Neural cell (in vitro differentiated cells): ENCODE results near the gene TIGD6. TPM values are rescaled to one million over a fixed set of nuclear protein-coding genes. Genes with fewer than 3 reads are reported as not detected.

Experiments used
- H2AFZ ChIP-seq: fragments of 200-600, 300-800 bp; sonication (generic), shearing (Covaris generic); 2 replicates; pipeline ENCODE4 v1.6.0; 2014; ENCODE audit warnings: low read depth, mild to moderate bottlenecking, antibody characterized with exemption, low read length, moderate library complexity
- H3F3A ChIP-seq: fragments of 200-600 bp; shearing (Covaris generic); 2 replicates; pipeline ENCODE4 v1.6.1; 2016; ENCODE audit warnings: mild to moderate bottlenecking, moderate library complexity, mixed read lengths, antibody characterized with exemption, low read length; ENCODE audit not compliant: insufficient read depth, poor library complexity, severe bottlenecking
- H3K27ac ChIP-seq: fragments of 200-600, 300-800 bp; sonication (generic), shearing (Covaris generic); 2 replicates; pipeline ENCODE4 v1.5.1; 2014; ENCODE audit warnings: mild to moderate bottlenecking, low read length, moderate library complexity
- H3K27me3 ChIP-seq: fragments of 300-800, 200-600 bp; sonication (generic), shearing (Covaris generic); 2 replicates; pipeline ENCODE4 v1.6.0; 2014; ENCODE audit warnings: mild to moderate bottlenecking, low read depth, low read length, moderate library complexity; ENCODE audit not compliant: insufficient read depth
- H3K36me3 ChIP-seq: fragments of 300-800, 200-600 bp; sonication (generic), shearing (Covaris generic); 2 replicates; pipeline ENCODE4 v1.5.1; 2014; ENCODE audit warnings: mild to moderate bottlenecking, antibody characterized with exemption, low read length, moderate library complexity; ENCODE audit not compliant: insufficient read depth
- H3K4me2 ChIP-seq: fragments of 300-800, 200-600 bp; sonication (generic), shearing (Covaris generic); 2 replicates; pipeline ENCODE4 v1.6.0; 2014; ENCODE audit warnings: mild to moderate bottlenecking, low read length
- H3K4me3 ChIP-seq: fragments of 300-800, 200-600 bp; sonication (generic), shearing (Covaris generic); 2 replicates; pipeline ENCODE4 v1.5.1; 2014; ENCODE audit warnings: mild to moderate bottlenecking, low read length, moderate library complexity
- H3K79me2 ChIP-seq: fragments of 200-600 bp; shearing (Covaris generic); replicated peaks from 2 replicates; pipeline ENCODE4 v1.6.0; 2014; ENCODE audit warnings: mild to moderate bottlenecking, low read length, moderate library complexity; ENCODE audit not compliant: insufficient read depth
- H3K9ac ChIP-seq: fragments of 300-800, 200-600 bp; sonication (generic), shearing (Covaris generic); 2 replicates; pipeline ENCODE4 v1.6.1; 2016; ENCODE audit warnings: mild to moderate bottlenecking, low read length, mixed read lengths
- H3K9me2 ChIP-seq: fragments of 200-600 bp; shearing (Covaris generic); 2 replicates; pipeline ENCODE4 v1.6.1; 2016; ENCODE audit warnings: mild to moderate bottlenecking, low read length, mixed read lengths; ENCODE audit not compliant: insufficient read depth
- H3K9me3 ChIP-seq: fragments of 200-600, 300-800 bp; sonication (generic), shearing (Covaris generic); 2 replicates; pipeline ENCODE4 v1.6.1; 2016; ENCODE audit warnings: mild to moderate bottlenecking, mixed run types, low read length, moderate library complexity, mixed read lengths
- H4K20me1 ChIP-seq: fragments of 200-600 bp; shearing (Covaris generic); 2 replicates; pipeline ENCODE4 v1.6.1; 2016; ENCODE audit warnings: mild to moderate bottlenecking, mixed run types; ENCODE audit not compliant: insufficient read depth
- CTCF ChIP-seq: fragments of 450-650 bp; IDR thresholded peaks from 2 replicates; pipeline ENCODE4 v1.5.1; 2014; ENCODE audit warnings: antibody characterized with exemption, mild to moderate bottlenecking, moderate library complexity; ENCODE audit not compliant: poor library complexity, severe bottlenecking
- EP300 ChIP-seq: fragments of 450-650 bp; conservative IDR thresholded peaks from 2 replicates; pipeline ENCODE4 v1.6.1; 2014; ENCODE audit warnings: antibody characterized with exemption, mild to moderate bottlenecking, moderate library complexity; ENCODE audit not compliant: poor library complexity, severe bottlenecking
- EZH2 ChIP-seq: fragments of 200-600, 300-800 bp; shearing (Covaris generic), sonication (generic); IDR thresholded peaks from 2 replicates; pipeline ENCODE4 v1.6.1; 2014; ENCODE audit warnings: antibody characterized with exemption, low read length, borderline replicate concordance, mild to moderate bottlenecking; ENCODE audit not compliant: insufficient read depth, poor library complexity, severe bottlenecking
- MXI1 ChIP-seq: fragments of 450-650 bp; conservative IDR thresholded peaks from 2 replicates; pipeline ENCODE4 v1.6.1; 2014; ENCODE audit warnings: antibody characterized with exemption, mild to moderate bottlenecking; ENCODE audit not compliant: poor library complexity, severe bottlenecking
- POLR2AphosphoS5 ChIP-seq: IDR thresholded peaks from 2 replicates; pipeline ENCODE4 v1.6.1; 2012
- RAD21 ChIP-seq: fragments of 450-650 bp; conservative IDR thresholded peaks from 2 replicates; pipeline ENCODE4 v1.6.1; 2014; ENCODE audit warnings: antibody characterized with exemption, mild to moderate bottlenecking, moderate library complexity
- TAF1 ChIP-seq: IDR thresholded peaks from 2 replicates; pipeline ENCODE4 v1.6.1; 2012; ENCODE audit warnings: low read depth
- polyA plus RNA-seq: library from polyadenylated mRNA; depleted of rRNA; stranded (reverse); fragments of >200 nt; gene quantifications from 2 replicates; pipeline ENCODE4 v1.2.3, GENCODE V29; 2014

TIGD6 gene
- polyA plus RNA-seq, 1 donor from 2014 or later = 6.5 TPM

GRCh38 chr5:150014456-150014855, 14.0 kb upstream of the TIGD6 start:
- Histone ChIP-seq H3K9ac (no peak overlapping the region), H3K36me3 (peaks cover 36% of the 10 kb centered on the region), H3K4me3 (no peak overlapping the region), H3K27ac (no peak overlapping the region), H3K9me3 (peaks cover 11% of the 10 kb centered on the region), H3F3A (no peaks in the 10 kb centered on the region), H3K9me2 (no peaks in the 10 kb centered on the region), H4K20me1 (no peaks in the 10 kb centered on the region), H3K79me2 (peaks cover 4% of the 10 kb centered on the region), H3K27me3 (no peaks in the 10 kb centered on the region), H2AFZ (no peak overlapping the region), H3K4me2 (no peak overlapping the region)
- no peak for TF ChIP-seq TAF1
- TF ChIP-seq POLR2AphosphoS5 = no peak
- no peak for TF ChIP-seq RAD21
- no peak for TF ChIP-seq CTCF
- no peak for TF ChIP-seq EP300

DNA sequence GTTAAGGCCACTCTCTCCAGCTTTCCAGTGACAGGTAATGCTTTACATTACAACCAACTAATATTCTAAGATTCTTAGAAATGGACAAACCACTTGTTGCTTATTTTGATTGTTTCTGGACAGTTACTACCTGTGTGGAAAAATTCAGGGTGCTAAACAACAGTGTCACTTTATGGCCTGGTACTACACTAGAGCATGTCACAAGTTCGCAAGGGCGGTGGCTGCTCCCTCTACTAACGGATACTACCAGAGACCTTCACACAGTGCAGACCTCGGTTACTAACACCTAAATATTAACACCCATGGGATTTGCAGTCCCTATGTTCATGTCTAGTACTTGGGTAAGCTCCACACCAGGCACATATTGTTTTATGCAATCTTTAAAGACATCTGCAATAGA, 13.5 kb upstream of the TIGD6 start:
- H4K20me1 ChIP-seq = no peaks in the 10 kb centered on the region
- no peaks in the 10 kb centered on the region for H3F3A ChIP-seq
- TF ChIP-seq MXI1 (no peak), EP300 (no peak)
- H3K9me3 ChIP-seq = peaks cover 11% of the 10 kb centered on the region
- H3K9ac ChIP-seq = no peak overlapping the region
- no peaks in the 10 kb centered on the region for H3K9me2 ChIP-seq
- H3K4me2 ChIP-seq = no peak overlapping the region
- H3K27me3 ChIP-seq = no peaks in the 10 kb centered on the region
- H3K4me3 ChIP-seq = no peak overlapping the region
- peaks cover 38% of the 10 kb centered on the region for H3K36me3 ChIP-seq
- no peak overlapping the region for H3K27ac ChIP-seq
- no peak overlapping the region for H2AFZ ChIP-seq
- H3K79me2 ChIP-seq = peaks cover 4% of the 10 kb centered on the region

DNA sequence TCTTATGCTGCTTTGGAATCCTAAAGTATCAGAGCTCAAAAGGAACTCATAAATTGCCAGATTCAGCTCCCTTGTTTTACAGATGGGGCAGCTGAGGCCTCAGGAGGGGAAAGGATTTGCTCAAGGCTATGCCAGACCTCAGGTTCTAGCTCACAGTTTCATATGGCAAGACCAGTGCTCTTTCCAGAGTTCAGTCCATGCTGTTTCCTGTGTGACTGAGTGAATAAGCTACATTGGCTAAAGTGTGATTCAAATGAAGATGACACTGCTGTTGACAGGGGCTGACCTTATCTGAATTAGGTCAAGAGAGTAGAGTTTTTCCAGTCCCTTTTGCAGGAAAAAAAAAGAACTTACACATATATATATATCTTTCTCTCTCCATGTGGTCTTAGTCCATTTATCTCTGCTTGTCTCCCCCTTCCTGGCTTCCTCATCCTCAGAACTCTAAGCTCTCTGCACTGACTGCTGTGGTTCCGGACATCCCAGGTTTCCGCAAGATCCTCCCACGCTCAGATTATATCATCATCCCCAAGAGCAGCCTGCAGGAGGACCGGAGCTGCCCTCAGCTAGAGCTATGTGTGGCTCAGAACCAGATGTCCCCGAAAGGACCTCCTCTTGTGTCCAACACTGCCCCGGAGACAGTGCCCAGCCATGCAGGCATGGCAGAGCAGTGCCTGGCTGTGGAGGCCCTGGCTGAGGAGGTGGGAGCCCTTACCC, 9.4 kb upstream of the TIGD6 start:
- Histone ChIP-seq H3K9me3 (peaks cover under 1% of the 10 kb centered on the region), H3K9me2 (no peaks in the 10 kb centered on the region), H3F3A (no peaks in the 10 kb centered on the region), H3K4me2 (no peak overlapping the region), H3K9ac (no peak overlapping the region), H3K36me3 (peaks cover 28% of the 10 kb centered on the region), H3K4me3 (no peak overlapping the region), H3K27me3 (no peaks in the 10 kb centered on the region), H2AFZ (no peak overlapping the region), H3K79me2 (no peaks in the 10 kb centered on the region), H3K27ac (no peak overlapping the region), H4K20me1 (no peaks in the 10 kb centered on the region)
- TF ChIP-seq CTCF = no peak
- no peak for TF ChIP-seq EZH2
- no peak for TF ChIP-seq MXI1
- no peak for TF ChIP-seq POLR2AphosphoS5
